Measurements from ENCODE around the gene PSMC5. TPM values are rescaled to one million over a fixed set of nuclear protein-coding genes. Genes with fewer than 3 reads are reported as not detected.

The PSMC5 gene
- polyA plus RNA-seq, 1 donor from 2014 or later, result 69.5 TPM

DNA sequence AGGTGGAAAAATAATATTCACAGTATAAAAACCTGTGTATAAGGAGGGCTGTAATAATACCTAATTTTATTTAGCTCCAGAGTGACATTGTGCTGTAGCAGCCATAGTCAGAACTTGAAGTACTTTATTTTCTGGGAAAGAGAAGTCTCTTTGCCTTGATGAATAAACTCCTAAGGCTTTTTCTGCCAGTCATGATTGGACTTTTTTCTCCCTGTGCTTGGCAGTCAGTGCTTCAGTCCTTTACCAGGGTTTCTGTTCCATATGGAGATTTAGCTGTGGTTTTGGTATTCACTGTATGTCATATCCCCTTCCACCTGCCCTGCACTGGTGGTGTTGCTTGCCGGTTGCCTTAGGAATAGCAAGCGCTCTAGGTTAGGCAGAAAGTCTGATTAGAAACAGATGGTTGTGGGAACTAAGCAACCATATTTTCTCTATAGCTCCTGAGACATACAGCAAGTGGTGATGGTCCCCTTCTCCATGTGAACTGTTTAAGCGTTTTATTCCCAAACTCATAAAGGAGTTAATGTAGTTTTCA lies 28.6 kb upstream of the PSMC5 start:
- no peaks in the 10 kb centered on the region for H3K9me3 ChIP-seq (ENCODE audit: low read length)
- no peaks in the 10 kb centered on the region for H3K9me2 ChIP-seq (ENCODE audit: insufficient read depth, low read length)
- no peaks in the 10 kb centered on the region for H3K79me2 ChIP-seq (replicated peaks; ENCODE audit: insufficient read depth, low read length)
- H3K27me3 ChIP-seq (ENCODE audit: insufficient read depth, low read depth, low read length), result no peaks in the 10 kb centered on the region
- H4K20me1 ChIP-seq (ENCODE audit: insufficient read depth), result no peaks in the 10 kb centered on the region
- no peak overlapping the region for H3K27ac ChIP-seq (ENCODE audit: low read length)
- H3K9ac ChIP-seq (ENCODE audit: low read length), result no peak overlapping the region
- peaks cover 2% of the 10 kb centered on the region for H3K36me3 ChIP-seq (ENCODE audit: insufficient read depth, low read length)
- no peaks in the 10 kb centered on the region for H3F3A ChIP-seq (ENCODE audit: insufficient read depth, low read length, poor library complexity, severe bottlenecking)
- no peak overlapping the region for H3K4me2 ChIP-seq (ENCODE audit: low read length)
- TF ChIP-seq TAF1 (IDR thresholded peaks at IDR 0.05; ENCODE audit: low read depth), result no peak
- no peak for TF ChIP-seq RAD21 (conservative IDR thresholded peaks at IDR 0.05)
- TF ChIP-seq SMC3 (conservative IDR thresholded peaks at IDR 0.05; ENCODE audit: poor library complexity), result no peak
- TF ChIP-seq, protein P1, sequence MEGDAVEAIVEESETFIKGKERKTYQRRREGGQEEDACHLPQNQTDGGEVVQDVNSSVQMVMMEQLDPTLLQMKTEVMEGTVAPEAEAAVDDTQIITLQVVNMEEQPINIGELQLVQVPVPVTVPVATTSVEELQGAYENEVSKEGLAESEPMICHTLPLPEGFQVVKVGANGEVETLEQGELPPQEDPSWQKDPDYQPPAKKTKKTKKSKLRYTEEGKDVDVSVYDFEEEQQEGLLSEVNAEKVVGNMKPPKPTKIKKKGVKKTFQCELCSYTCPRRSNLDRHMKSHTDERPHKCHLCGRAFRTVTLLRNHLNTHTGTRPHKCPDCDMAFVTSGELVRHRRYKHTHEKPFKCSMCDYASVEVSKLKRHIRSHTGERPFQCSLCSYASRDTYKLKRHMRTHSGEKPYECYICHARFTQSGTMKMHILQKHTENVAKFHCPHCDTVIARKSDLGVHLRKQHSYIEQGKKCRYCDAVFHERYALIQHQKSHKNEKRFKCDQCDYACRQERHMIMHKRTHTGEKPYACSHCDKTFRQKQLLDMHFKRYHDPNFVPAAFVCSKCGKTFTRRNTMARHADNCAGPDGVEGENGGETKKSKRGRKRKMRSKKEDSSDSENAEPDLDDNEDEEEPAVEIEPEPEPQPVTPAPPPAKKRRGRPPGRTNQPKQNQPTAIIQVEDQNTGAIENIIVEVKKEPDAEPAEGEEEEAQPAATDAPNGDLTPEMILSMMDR (IDR thresholded peaks at IDR 0.05; ENCODE audit: poor library complexity, severe bottlenecking), result no peak
- TF ChIP-seq, protein P2, sequence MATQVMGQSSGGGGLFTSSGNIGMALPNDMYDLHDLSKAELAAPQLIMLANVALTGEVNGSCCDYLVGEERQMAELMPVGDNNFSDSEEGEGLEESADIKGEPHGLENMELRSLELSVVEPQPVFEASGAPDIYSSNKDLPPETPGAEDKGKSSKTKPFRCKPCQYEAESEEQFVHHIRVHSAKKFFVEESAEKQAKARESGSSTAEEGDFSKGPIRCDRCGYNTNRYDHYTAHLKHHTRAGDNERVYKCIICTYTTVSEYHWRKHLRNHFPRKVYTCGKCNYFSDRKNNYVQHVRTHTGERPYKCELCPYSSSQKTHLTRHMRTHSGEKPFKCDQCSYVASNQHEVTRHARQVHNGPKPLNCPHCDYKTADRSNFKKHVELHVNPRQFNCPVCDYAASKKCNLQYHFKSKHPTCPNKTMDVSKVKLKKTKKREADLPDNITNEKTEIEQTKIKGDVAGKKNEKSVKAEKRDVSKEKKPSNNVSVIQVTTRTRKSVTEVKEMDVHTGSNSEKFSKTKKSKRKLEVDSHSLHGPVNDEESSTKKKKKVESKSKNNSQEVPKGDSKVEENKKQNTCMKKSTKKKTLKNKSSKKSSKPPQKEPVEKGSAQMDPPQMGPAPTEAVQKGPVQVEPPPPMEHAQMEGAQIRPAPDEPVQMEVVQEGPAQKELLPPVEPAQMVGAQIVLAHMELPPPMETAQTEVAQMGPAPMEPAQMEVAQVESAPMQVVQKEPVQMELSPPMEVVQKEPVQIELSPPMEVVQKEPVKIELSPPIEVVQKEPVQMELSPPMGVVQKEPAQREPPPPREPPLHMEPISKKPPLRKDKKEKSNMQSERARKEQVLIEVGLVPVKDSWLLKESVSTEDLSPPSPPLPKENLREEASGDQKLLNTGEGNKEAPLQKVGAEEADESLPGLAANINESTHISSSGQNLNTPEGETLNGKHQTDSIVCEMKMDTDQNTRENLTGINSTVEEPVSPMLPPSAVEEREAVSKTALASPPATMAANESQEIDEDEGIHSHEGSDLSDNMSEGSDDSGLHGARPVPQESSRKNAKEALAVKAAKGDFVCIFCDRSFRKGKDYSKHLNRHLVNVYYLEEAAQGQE (IDR thresholded peaks at IDR 0.05; ENCODE audit: borderline replicate concordance), result no peak
- TF ChIP-seq EP300 (conservative IDR thresholded peaks at IDR 0.05; ENCODE audit: poor library complexity, severe bottlenecking), result no peak
- no peak for TF ChIP-seq MXI1 (conservative IDR thresholded peaks at IDR 0.05; ENCODE audit: poor library complexity, severe bottlenecking)
- no peak for TF ChIP-seq POLR2AphosphoS5 (IDR thresholded peaks at IDR 0.05)
- no peak for TF ChIP-seq EZH2 (IDR thresholded peaks at IDR 0.05; ENCODE audit: borderline replicate concordance, insufficient read depth, low read length, poor library complexity, severe bottlenecking)
- no peak overlapping the region for H3K4me3 ChIP-seq (ENCODE audit: low read length)
- H2AFZ ChIP-seq (ENCODE audit: low read depth, low read length), result no peak overlapping the region

DNA sequence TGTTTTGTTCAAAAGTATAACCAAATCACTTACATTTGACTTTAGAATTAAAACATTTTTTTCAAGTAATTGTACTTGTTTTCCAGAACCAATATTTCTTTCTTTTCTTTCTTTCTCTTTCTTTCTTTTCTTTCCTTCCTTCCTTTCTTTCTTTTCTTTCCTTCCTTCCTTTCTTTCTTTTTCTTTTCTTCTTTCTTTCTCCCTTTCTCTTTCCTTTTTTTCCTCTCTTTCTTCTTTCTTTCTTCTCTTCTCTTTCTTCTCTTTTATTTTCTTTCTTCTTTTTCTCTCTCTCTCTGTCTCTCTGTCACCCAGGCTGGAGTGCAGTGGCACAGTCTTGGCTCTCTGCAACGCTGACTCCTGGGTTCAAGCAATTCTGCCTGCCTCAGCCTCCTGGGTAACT lies 26.4 kb upstream of the PSMC5 start:
- H3K4me3 ChIP-seq (ENCODE audit: low read length), result no peak overlapping the region
- peaks cover 2% of the 10 kb centered on the region for H3K36me3 ChIP-seq (ENCODE audit: insufficient read depth, low read length)
- no peak overlapping the region for H3K9ac ChIP-seq (ENCODE audit: low read length)
- TF ChIP-seq MXI1 (conservative IDR thresholded peaks at IDR 0.05; ENCODE audit: poor library complexity, severe bottlenecking) (no peak), RAD21 (conservative IDR thresholded peaks at IDR 0.05) (no peak), EP300 (conservative IDR thresholded peaks at IDR 0.05; ENCODE audit: poor library complexity, severe bottlenecking) (no peak), SMC3 (conservative IDR thresholded peaks at IDR 0.05; ENCODE audit: poor library complexity) (no peak), TAF1 (IDR thresholded peaks at IDR 0.05; ENCODE audit: low read depth) (no peak), POLR2AphosphoS5 (IDR thresholded peaks at IDR 0.05) (no peak), EZH2 (IDR thresholded peaks at IDR 0.05; ENCODE audit: borderline replicate concordance, insufficient read depth, low read length, poor library complexity, severe bottlenecking) (no peak)
- TF ChIP-seq, protein P1 (IDR thresholded peaks at IDR 0.05; ENCODE audit: poor library complexity, severe bottlenecking), result no peak
- TF ChIP-seq, protein P2 (IDR thresholded peaks at IDR 0.05; ENCODE audit: borderline replicate concordance), result no peak
- no peaks in the 10 kb centered on the region for H3F3A ChIP-seq (ENCODE audit: insufficient read depth, low read length, poor library complexity, severe bottlenecking)
- no peak overlapping the region for H3K4me2 ChIP-seq (ENCODE audit: low read length)
- no peaks in the 10 kb centered on the region for H3K9me2 ChIP-seq (ENCODE audit: insufficient read depth, low read length)
- no peak overlapping the region for H2AFZ ChIP-seq (ENCODE audit: low read depth, low read length)
- no peaks in the 10 kb centered on the region for H3K9me3 ChIP-seq (ENCODE audit: low read length)
- no peaks in the 10 kb centered on the region for H4K20me1 ChIP-seq (ENCODE audit: insufficient read depth)
- no peak overlapping the region for H3K27ac ChIP-seq (ENCODE audit: low read length)
- no peaks in the 10 kb centered on the region for H3K27me3 ChIP-seq (ENCODE audit: insufficient read depth, low read depth, low read length)
- H3K79me2 ChIP-seq (replicated peaks; ENCODE audit: insufficient read depth, low read length), result no peaks in the 10 kb centered on the region
